H1 (cell line): ENCODE results near the gene GCGR. TPM values are rescaled to one million over a fixed set of nuclear protein-coding genes. Genes with fewer than 3 reads are reported as not detected.

Experiments
- CHD7 ChIP-seq: fragments of 300-600 bp; sonication (generic); IDR thresholded peaks from 2 replicates; pipeline ENCODE4 v1.7.1; 2012; ENCODE audit warnings: low read length, moderate library complexity, mild to moderate bottlenecking, inconsistent platforms; ENCODE audit not compliant: insufficient replicate concordance
- KDM4A ChIP-seq: IDR thresholded peaks from one replicate; pipeline ENCODE4 v1.7.1; 2012; ENCODE audit warnings: low read depth, mild to moderate bottlenecking, moderate library complexity, low read length, inconsistent platforms; ENCODE audit not compliant: severe bottlenecking
- RBBP5 ChIP-seq: IDR thresholded peaks from 2 replicates; pipeline ENCODE4 v1.7.1; 2012; ENCODE audit warnings: low read depth, mild to moderate bottlenecking, inconsistent platforms, low read length, moderate library complexity, borderline replicate concordance
- polyA plus RNA-seq, 7 experiments: library from polyadenylated mRNA; depleted of rRNA in 3 of 7; stranded (reverse) in 5 of 7; unstranded in 2 of 7; fragments of >200 nt in 5 of 7; fragments of 200-250 nt in 2 of 7; gene quantifications; 1 replicate in 5 of 7; 2 replicates in 1 of 7; 4 replicates in 1 of 7; pipeline versions ENCODE4 v1.2.1 to v1.2.3, GENCODE V29; 2011 to 2013; ENCODE audit warnings: missing spikeins in 2 of 7, mixed read lengths in 2 of 7
- total RNA-seq: library from RNA; stranded (reverse); fragmentation: NEBNext Ultra II Directional; extraction: Animal tissue kit (Norgen Biotek cat#: 25700); gene quantifications from 2 replicates; pipeline ENCODE4 v1.2.1, GENCODE V29; 2021

The GCGR gene
- total and polyA plus RNA-seq, 2 of the 8 experiments (the other 6 are each of a cell fraction or from before 2014, with no cell fraction given) = 0.44 to 0.56 TPM

GRCh38 chr17:81828656-81829055 is 24.7 kb downstream of the GCGR start (continued):
- TF ChIP-seq CHD7 (no peak), KDM4A (no peak), RBBP5 (no peak)
